HepG2 (cell line): ENCODE measurements around the gene RRAD. TPM values are rescaled to one million over a fixed set of nuclear protein-coding genes. Genes with fewer than 3 reads are reported as not detected.

ENCODE experiments used
- EHMT2 ChIP-seq: fragments of 200-600 bp; sonication (generic); IDR thresholded peaks from 2 replicates; pipeline ENCODE4 v1.7.0; 2017; ENCODE audit warnings: antibody characterized with exemption, low read depth, low read length, borderline replicate concordance
- PAWR ChIP-seq: sonication (generic); formaldehyde crosslinking; IDR thresholded peaks from 2 replicates; pipeline ENCODE4 v1.4.0; 2020; ENCODE audit warnings: missing genetic modification reagents, mild to moderate bottlenecking, borderline replicate concordance
- RBAK ChIP-seq: sonication (generic); formaldehyde crosslinking; IDR thresholded peaks from 2 replicates; pipeline ENCODE4 v1.5.1; 2020; ENCODE audit warnings: mild to moderate bottlenecking, missing genetic modification reagents
- SMARCE1 ChIP-seq: fragments of 450-650 bp; IDR thresholded peaks from 2 replicates; pipeline ENCODE4 v1.6.1; 2017; ENCODE audit warnings: borderline replicate concordance
- TEAD2 ChIP-seq: sonication (generic); formaldehyde crosslinking; IDR thresholded peaks from 2 replicates; pipeline ENCODE4 v1.9.0; 2021; ENCODE audit warnings: missing genetic modification reagents
- THRA ChIP-seq: sonication (generic); formaldehyde crosslinking; IDR thresholded peaks from 2 replicates; pipeline ENCODE4 v1.4.0; 2020; ENCODE audit warnings: missing genetic modification reagents, borderline replicate concordance
- TP53 ChIP-seq: sonication (generic); formaldehyde crosslinking; conservative IDR thresholded peaks from 2 replicates; pipeline ENCODE4 v1.4.0; 2020; ENCODE audit warnings: missing genetic modification reagents
- U2AF1 ChIP-seq: fragments of 200-400 bp; formaldehyde crosslinking; optimal IDR thresholded peaks from 2 replicates; pipeline ENCODE3; 2017; ENCODE audit warnings: mild to moderate bottlenecking, low read depth, low read length
- ZNF251 ChIP-seq: sonication (generic); formaldehyde crosslinking; IDR thresholded peaks from 2 replicates; pipeline ENCODE4 v1.9.0; 2021; ENCODE audit warnings: mild to moderate bottlenecking, missing genetic modification reagents
- ZNF772 ChIP-seq: sonication (generic); formaldehyde crosslinking; IDR thresholded peaks from 2 replicates; pipeline ENCODE4 v1.5.0; 2020; ENCODE audit warnings: mild to moderate bottlenecking, missing genetic modification reagents
- ZNF780A ChIP-seq: sonication (generic); formaldehyde crosslinking; IDR thresholded peaks from 2 replicates; pipeline ENCODE4 v1.8.0; 2022; ENCODE audit warnings: mild to moderate bottlenecking, missing genetic modification reagents, moderate library complexity
- polyA plus RNA-seq, 8 experiments: library from polyadenylated mRNA; depleted of rRNA in 3 of 8; stranded (reverse) in 7 of 8; unstranded in 1 of 8; fragments of >200 nt; fragmentation: Illumina TruSeq in 4 of 8; extraction: Trizol in 4 of 8; gene quantifications; 2 replicates each; pipeline versions ENCODE4 v1.2.1 to v1.2.3, GENCODE V29; 2011 to 2016; ENCODE audit warnings: low read depth in 4 of 8, missing spikeins in 1 of 8, mixed read lengths in 1 of 8; ENCODE audit not compliant: insufficient read depth in 1 of 8
- total RNA-seq, 5 experiments: library from RNA; depleted of rRNA; stranded (reverse); fragments of >200 nt; fragmentation: Illumina TruSeq; extraction: Trizol; gene quantifications; 2 replicates each; pipeline ENCODE4 v1.2.3, GENCODE V29; 2016; ENCODE audit warnings: low read depth in 1 of 5
- TF ChIP-seq, protein P1 (sequence below): fragments of 450-650 bp; IDR thresholded peaks from 2 replicates; pipeline ENCODE4 v1.6.1; 2017
- TF ChIP-seq, protein P2 (sequence below): sonication (generic); formaldehyde crosslinking; IDR thresholded peaks from 2 replicates; pipeline ENCODE4 v1.4.0; 2020; ENCODE audit warnings: mild to moderate bottlenecking, low read depth, missing genetic modification reagents
- TF ChIP-seq, protein P3 (sequence below): sonication (generic); formaldehyde crosslinking; IDR thresholded peaks from 2 replicates; pipeline ENCODE4 v1.4.0; 2020; ENCODE audit warnings: mild to moderate bottlenecking, missing genetic modification reagents
- TF ChIP-seq, protein P4 (sequence below): sonication (generic); formaldehyde crosslinking; IDR thresholded peaks from 2 replicates; pipeline ENCODE4 v1.8.0; 2022; ENCODE audit warnings: mild to moderate bottlenecking, missing genetic modification reagents, borderline replicate concordance
- TF ChIP-seq, protein P5 (sequence below): sonication (generic); formaldehyde crosslinking; IDR thresholded peaks from 2 replicates; pipeline ENCODE4 v1.4.0; 2020; ENCODE audit warnings: mild to moderate bottlenecking, missing genetic modification reagents, borderline replicate concordance
- TF ChIP-seq, protein P6 (sequence below): conservative IDR thresholded peaks from 2 replicates; pipeline ENCODE4 v1.6.1; 2018; ENCODE audit warnings: missing genetic modification reagents

Gene RRAD
- total and polyA plus RNA-seq, 2 of the 13 experiments (the other 11 are each of a cell fraction or from before 2014, with no cell fraction given), result 0.80 to 1.1 TPM

DNA sequence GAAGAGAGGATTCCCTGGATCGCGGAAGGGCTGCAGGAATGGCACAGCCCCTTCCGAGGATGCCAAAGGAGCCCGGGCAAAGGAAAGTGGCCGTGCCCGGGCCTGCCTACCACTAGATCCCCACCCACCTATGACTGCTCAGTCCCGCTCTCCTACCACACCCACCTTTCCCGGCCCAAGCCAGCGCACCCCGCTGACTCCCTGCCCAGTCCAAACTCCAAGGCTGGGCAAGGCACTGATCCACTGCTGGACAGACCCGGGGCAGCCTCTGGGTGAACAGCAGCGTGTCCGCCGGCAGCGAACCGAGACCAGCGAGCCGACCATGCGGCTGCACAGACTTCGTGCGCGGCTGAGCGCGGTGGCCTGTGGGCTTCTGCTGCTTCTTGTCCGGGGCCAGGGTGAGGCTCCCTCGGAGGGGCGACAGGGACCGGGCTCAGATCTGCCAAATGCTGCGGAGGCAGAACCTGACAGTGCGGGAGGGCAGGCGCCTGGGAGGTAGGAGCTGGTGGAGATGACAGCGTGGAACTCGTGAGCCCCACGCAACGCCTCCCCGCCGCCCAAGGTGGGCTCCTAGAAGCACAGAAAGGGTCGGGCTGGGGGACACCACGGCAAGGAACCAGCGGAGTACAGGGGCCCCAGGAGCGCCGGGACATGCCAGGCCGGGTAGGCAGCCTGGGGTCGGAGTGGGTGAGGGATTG, 10.1 kb upstream of the RRAD start, which contains the start of gene CES2 (continued):
- TF ChIP-seq, protein P1, sequence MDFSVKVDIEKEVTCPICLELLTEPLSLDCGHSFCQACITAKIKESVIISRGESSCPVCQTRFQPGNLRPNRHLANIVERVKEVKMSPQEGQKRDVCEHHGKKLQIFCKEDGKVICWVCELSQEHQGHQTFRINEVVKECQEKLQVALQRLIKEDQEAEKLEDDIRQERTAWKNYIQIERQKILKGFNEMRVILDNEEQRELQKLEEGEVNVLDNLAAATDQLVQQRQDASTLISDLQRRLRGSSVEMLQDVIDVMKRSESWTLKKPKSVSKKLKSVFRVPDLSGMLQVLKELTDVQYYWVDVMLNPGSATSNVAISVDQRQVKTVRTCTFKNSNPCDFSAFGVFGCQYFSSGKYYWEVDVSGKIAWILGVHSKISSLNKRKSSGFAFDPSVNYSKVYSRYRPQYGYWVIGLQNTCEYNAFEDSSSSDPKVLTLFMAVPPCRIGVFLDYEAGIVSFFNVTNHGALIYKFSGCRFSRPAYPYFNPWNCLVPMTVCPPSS, result no peak
- TF ChIP-seq, protein P2, sequence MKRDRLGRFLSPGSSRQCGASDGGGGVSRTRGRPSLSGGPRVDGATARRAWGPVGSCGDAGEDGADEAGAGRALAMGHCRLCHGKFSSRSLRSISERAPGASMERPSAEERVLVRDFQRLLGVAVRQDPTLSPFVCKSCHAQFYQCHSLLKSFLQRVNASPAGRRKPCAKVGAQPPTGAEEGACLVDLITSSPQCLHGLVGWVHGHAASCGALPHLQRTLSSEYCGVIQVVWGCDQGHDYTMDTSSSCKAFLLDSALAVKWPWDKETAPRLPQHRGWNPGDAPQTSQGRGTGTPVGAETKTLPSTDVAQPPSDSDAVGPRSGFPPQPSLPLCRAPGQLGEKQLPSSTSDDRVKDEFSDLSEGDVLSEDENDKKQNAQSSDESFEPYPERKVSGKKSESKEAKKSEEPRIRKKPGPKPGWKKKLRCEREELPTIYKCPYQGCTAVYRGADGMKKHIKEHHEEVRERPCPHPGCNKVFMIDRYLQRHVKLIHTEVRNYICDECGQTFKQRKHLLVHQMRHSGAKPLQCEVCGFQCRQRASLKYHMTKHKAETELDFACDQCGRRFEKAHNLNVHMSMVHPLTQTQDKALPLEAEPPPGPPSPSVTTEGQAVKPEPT (CRISPR knock-in tag), result peak; percentile 58; the same call in 1 of the 2 replicates
- TF ChIP-seq TP53 (CRISPR knock-in tag), result peak; percentile 81; the same call in 1 of the 2 replicates
- no peak for TF ChIP-seq PAWR (CRISPR knock-in tag)
- TF ChIP-seq, protein P3, sequence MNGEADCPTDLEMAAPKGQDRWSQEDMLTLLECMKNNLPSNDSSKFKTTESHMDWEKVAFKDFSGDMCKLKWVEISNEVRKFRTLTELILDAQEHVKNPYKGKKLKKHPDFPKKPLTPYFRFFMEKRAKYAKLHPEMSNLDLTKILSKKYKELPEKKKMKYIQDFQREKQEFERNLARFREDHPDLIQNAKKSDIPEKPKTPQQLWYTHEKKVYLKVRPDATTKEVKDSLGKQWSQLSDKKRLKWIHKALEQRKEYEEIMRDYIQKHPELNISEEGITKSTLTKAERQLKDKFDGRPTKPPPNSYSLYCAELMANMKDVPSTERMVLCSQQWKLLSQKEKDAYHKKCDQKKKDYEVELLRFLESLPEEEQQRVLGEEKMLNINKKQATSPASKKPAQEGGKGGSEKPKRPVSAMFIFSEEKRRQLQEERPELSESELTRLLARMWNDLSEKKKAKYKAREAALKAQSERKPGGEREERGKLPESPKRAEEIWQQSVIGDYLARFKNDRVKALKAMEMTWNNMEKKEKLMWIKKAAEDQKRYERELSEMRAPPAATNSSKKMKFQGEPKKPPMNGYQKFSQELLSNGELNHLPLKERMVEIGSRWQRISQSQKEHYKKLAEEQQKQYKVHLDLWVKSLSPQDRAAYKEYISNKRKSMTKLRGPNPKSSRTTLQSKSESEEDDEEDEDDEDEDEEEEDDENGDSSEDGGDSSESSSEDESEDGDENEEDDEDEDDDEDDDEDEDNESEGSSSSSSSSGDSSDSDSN, result peak; percentile 96
- TF ChIP-seq, protein P4, sequence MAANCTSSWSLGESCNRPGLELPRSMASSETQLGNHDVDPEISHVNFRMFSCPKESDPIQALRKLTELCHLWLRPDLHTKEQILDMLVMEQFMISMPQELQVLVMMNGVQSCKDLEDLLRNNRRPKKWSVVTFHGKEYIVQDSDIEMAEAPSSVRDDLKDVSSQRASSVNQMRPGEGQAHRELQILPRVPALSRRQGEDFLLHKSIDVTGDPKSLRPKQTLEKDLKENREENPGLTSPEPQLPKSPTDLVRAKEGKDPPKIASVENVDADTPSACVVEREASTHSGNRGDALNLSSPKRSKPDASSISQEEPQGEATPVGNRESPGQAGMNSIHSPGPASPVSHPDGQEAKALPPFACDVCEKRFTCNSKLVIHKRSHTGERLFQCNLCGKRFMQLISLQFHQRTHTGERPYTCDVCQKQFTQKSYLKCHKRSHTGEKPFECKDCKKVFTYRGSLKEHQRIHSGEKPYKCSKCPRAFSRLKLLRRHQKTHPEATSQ, result peak; percentile 68; the same call in 1 of the 2 replicates
- TF ChIP-seq EHMT2, result no peak
- TF ChIP-seq, protein P5, sequence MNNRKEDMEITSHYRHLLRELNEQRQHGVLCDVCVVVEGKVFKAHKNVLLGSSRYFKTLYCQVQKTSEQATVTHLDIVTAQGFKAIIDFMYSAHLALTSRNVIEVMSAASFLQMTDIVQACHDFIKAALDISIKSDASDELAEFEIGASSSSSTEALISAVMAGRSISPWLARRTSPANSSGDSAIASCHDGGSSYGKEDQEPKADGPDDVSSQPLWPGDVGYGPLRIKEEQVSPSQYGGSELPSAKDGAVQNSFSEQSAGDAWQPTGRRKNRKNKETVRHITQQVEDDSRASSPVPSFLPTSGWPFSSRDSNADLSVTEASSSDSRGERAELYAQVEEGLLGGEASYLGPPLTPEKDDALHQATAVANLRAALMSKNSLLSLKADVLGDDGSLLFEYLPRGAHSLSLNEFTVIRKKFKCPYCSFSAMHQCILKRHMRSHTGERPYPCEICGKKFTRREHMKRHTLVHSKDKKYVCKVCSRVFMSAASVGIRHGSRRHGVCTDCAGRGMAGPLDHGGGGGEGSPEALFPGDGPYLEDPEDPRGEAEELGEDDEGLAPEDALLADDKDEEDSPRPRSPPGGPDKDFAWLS (CRISPR knock-in tag), result no peak
- no peak for TF ChIP-seq RBAK
- TF ChIP-seq ZNF251, result no peak
- TF ChIP-seq, protein P6, sequence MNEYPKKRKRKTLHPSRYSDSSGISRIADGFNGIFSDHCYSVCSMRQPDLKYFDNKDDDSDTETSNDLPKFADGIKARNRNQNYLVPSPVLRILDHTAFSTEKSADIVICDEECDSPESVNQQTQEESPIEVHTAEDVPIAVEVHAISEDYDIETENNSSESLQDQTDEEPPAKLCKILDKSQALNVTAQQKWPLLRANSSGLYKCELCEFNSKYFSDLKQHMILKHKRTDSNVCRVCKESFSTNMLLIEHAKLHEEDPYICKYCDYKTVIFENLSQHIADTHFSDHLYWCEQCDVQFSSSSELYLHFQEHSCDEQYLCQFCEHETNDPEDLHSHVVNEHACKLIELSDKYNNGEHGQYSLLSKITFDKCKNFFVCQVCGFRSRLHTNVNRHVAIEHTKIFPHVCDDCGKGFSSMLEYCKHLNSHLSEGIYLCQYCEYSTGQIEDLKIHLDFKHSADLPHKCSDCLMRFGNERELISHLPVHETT (CRISPR knock-in tag), result no peak
- no peak for TF ChIP-seq U2AF1
- TF ChIP-seq THRA (CRISPR knock-in tag), result peak; percentile 63
- peak; percentile 87 for TF ChIP-seq ZNF772 (CRISPR knock-in tag)
- no peak for TF ChIP-seq SMARCE1
- TF ChIP-seq TEAD2, result no peak
- peak; percentile 76; the same call in 1 of the 2 replicates for TF ChIP-seq ZNF780A (CRISPR knock-in tag)
